Tibial nerve (tissue), 4 donors: ENCODE data around the gene FAN1. TPM values are rescaled to one million over a fixed set of nuclear protein-coding genes. Genes with fewer than 3 reads are reported as not detected.
A peak's percentile ranks its signal among the peaks of the same experiment; 100 is the strongest.

ENCODE experiments used
- DNase-seq, 2 donors: peaks; one replicate each; pipeline ENCODE4 v3.0.0-alpha.2; 2019; ENCODE audit warnings: low spot score in 2 of 2
- H3K27ac ChIP-seq, 4 donors: fragments of 200-600 bp; sonication (generic) in 3 of 4; one replicate each; pipeline ENCODE4 v1.5.1; 2017 to 2019; ENCODE audit warnings: mild to moderate bottlenecking in 1 of 4
- H3K27me3 ChIP-seq, 2 donors: fragments of 200-600 bp; sonication (generic) in 1 of 2; one replicate each; pipeline versions ENCODE4 v1.5.1 to v1.6.0; 2017 to 2019
- H3K36me3 ChIP-seq, 3 donors: fragments of 200-600 bp; sonication (generic); one replicate each; pipeline ENCODE4 v1.5.1; 2018 to 2019
- H3K4me1 ChIP-seq, 4 donors: fragments of 200-600 bp; sonication (generic) in 3 of 4; one replicate each; pipeline ENCODE4 v1.5.1; 2017 to 2019
- H3K4me3 ChIP-seq, 4 donors: fragments of 200-600 bp; sonication (generic) in 3 of 4; one replicate each; pipeline ENCODE4 v1.5.1; 2017 to 2019; ENCODE audit warnings: mild to moderate bottlenecking in 1 of 4, moderate library complexity in 1 of 4
- H3K9me3 ChIP-seq, 4 donors: fragments of 200-600 bp; sonication (generic) in 3 of 4; one replicate each; pipeline ENCODE4 v1.5.1; 2017 to 2019
- EP300 ChIP-seq, 2 donors: sonication (generic); formaldehyde crosslinking; IDR thresholded peaks; one replicate each; pipeline ENCODE4 v1.6.1; 2017; ENCODE audit warnings: antibody characterized with exemption in 2 of 2, mild to moderate bottlenecking in 1 of 2
- POLR2A ChIP-seq, 2 donors: fragments of 450-650 bp; IDR thresholded peaks; one replicate each; pipeline ENCODE4 v1.6.1; 2017; ENCODE audit warnings: antibody characterized with exemption in 2 of 2, mild to moderate bottlenecking in 2 of 2, moderate library complexity in 2 of 2
- WGBS, 2 donors: methylation state at CpG; one replicate each; pipeline ENCODE4 v1.1.5; 2018; 5-methylcytosine and 5-hydroxymethylcytosine counted together
- total RNA-seq, 4 donors: library from RNA; depleted of rRNA; stranded (reverse); fragments of >200 nt; gene quantifications; one replicate each; pipeline ENCODE4 v1.1.0, GENCODE V29; 2016
- TF ChIP-seq, protein P1 (sequence below), 5 experiments: fragments of 200-600 bp in 3 of 5; fragments of 450-650 bp in 2 of 5; sonication (generic) in 3 of 5; IDR thresholded peaks; one replicate each; pipeline ENCODE4 v1.5.1; 2016 to 2019; ENCODE audit warnings: antibody characterized with exemption in 5 of 5, mild to moderate bottlenecking in 3 of 5, moderate library complexity in 2 of 5

FAN1 gene
- total RNA-seq = 10 to 100 TPM; 15.9 to 24.3 (median 17.4) TPM

DNA sequence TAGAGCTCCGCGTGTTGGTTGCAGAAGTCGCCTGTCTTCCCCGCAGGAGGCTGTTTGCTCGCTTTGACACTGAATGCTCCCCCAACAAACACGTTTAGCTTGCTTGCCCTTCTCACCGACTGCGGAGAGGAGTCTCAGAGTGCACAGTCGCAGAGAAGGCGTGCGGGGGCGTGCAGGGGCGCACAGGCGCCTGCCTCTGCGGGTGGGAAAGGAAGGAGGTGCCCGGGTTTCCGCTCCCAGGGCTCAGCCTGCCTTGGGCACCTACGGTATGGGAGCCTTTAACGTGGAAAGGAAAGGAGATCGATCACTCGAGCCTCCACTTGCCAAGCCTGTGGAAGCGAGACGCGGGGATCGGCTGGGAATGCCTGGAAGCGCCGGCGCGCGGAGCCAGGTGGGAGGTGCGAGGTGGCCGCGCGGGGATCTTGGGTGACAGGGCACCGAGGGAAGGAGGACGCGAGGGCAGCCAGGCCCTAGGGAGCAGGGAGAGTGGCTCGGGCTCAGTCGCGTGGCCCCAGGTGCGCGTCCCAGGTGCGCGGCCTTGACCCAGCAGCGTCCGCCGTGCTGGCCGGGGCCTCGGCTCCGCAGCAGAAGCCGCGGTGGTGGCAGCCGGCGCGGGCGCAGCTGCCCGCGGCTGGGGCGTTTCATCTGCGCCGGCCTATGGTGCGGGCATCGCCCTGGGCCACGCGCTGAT, at the start of gene FAN1:
FAN1 (plus strand) TSS at position 419 of the 691 bp plus-strand sequence. CDS start 749 bp downstream, outside the sequence.
- peaks cover 0 to 32% (median 0%) of the 10 kb centered on the region in 4 donors for H3K4me1 ChIP-seq
- H3K9me3 ChIP-seq = no peaks in the 10 kb centered on the region
- peaks cover 0 to 16% (median 0%) of the 10 kb centered on the region in 3 donors for H3K36me3 ChIP-seq
- 1% methylated on average over 35 to 44 of the region's 65 CpGs for WGBS, 2 donors
- H3K27me3 ChIP-seq = no peaks in the 10 kb centered on the region
- peak; percentile 73 to 78 for DNase-seq
- peak within 1 kb of the TSS; percentile 55 to 88 (median 76) for H3K4me3 ChIP-seq
- H3K27ac ChIP-seq = peak within 1 kb of the TSS; percentile 4 to 91 (median 83)
- TF ChIP-seq, protein P1, sequence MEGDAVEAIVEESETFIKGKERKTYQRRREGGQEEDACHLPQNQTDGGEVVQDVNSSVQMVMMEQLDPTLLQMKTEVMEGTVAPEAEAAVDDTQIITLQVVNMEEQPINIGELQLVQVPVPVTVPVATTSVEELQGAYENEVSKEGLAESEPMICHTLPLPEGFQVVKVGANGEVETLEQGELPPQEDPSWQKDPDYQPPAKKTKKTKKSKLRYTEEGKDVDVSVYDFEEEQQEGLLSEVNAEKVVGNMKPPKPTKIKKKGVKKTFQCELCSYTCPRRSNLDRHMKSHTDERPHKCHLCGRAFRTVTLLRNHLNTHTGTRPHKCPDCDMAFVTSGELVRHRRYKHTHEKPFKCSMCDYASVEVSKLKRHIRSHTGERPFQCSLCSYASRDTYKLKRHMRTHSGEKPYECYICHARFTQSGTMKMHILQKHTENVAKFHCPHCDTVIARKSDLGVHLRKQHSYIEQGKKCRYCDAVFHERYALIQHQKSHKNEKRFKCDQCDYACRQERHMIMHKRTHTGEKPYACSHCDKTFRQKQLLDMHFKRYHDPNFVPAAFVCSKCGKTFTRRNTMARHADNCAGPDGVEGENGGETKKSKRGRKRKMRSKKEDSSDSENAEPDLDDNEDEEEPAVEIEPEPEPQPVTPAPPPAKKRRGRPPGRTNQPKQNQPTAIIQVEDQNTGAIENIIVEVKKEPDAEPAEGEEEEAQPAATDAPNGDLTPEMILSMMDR (IDR thresholded peaks at IDR 0.05) = peak in 1 of 5 experiments; percentile 45
- TF ChIP-seq EP300 (IDR thresholded peaks at IDR 0.05) (peak in 1 of 2 donors; percentile 92), POLR2A (IDR thresholded peaks at IDR 0.05) (peak in 1 of 2 donors; percentile 55)

DNA sequence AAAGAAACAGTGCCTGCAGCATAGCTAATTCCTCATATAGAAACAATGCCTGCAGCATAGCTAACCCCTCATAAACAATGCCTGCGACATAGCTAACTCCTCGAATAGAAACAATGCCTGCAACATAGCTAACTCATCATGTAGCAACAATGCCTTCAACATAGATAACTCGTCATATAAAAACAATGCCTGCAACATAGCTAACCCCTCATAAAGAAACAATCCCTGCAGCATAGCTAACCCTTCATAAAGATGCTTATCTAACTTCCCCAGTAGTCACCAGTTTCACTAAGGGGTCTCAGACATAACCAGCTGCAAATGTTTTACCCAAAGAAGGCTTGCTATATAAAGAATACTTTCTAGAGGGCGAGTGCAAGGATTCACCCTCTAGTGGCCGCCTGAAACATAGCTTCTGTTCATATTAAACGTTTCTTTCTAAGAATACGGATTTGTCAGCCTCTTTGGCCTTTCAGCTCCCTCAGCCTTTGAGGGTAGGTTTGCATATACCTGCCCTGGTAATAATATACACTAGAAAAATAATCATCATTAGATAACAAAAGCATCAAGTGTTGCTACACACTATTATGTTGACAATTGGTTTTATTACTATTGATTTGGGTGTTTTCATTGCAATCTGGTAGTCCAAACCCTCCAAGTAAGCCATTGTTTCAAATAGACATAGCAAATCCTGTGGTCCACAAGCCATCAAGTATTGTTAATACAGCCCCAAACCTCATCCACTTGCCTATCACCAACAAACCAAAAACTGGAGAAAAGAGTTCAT, 44.4 kb upstream of the FAN1 start:
- Histone ChIP-seq H3K36me3 (no peaks in the 10 kb centered on the region), H3K27me3 (no peaks in the 10 kb centered on the region), H3K9me3 (peaks cover 0 to 3% (median 0%) of the 10 kb centered on the region in 4 donors), H3K4me3 (no peak overlapping the region), H3K27ac (no peak overlapping the region), H3K4me1 (no peaks in the 10 kb centered on the region)
- 17 to 20% methylated on average over 7 of the region's 7 CpGs for WGBS, 2 donors
- no peak for DNase-seq
- TF ChIP-seq, protein P1 (IDR thresholded peaks at IDR 0.05) = peak in 4 of 5 experiments; percentile 36 to 60 (median 48)
- TF ChIP-seq EP300 (IDR thresholded peaks at IDR 0.05) (no peak), POLR2A (IDR thresholded peaks at IDR 0.05) (no peak)

DNA sequence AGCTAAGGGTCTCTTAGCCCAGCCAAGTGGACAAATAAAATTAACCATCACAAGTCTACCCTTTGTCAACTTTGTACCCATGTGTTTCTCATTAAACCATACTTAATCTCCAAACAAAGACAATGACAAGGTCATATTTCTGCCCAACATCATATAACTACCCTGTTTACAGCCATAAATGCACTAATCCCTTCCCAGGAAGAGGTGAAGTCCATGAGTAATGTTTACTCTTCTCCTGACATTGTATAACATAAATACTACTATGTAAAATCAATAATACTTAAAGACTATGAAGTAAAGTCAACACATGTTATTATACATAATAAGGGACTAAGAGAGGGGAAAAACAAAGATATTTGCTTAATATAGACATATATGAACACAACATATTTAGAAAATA, 38.5 kb upstream of the FAN1 start:
- TF ChIP-seq EP300 (IDR thresholded peaks at IDR 0.05) = no peak
- TF ChIP-seq, protein P1 (IDR thresholded peaks at IDR 0.05) = no peak
- DNase-seq = no peak

DNA sequence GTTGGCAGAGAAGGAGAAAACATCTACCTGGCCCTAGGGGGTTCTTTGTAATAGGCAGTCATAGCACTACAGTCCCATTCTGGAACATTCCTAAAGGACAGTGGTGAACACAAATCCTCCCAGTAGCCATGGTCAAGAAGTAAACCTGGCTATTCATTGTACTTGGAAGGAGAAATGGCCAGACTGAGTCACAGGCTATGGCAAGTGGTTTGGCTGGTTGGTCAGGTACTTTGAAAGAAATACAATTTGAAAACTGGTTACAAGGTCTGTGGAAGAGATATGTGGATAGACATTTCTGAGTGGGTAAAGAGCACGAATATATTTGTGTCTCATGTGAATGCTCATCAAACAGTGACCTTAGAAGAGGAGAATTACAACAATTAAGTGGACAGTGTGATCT, 33.0 kb upstream of the FAN1 start:
- Histone ChIP-seq H3K36me3 (no peaks in the 10 kb centered on the region), H3K4me1 (no peaks in the 10 kb centered on the region), H3K9me3 (no peaks in the 10 kb centered on the region), H3K4me3 (no peak overlapping the region), H3K27me3 (no peaks in the 10 kb centered on the region), H3K27ac (no peak overlapping the region)
- TF ChIP-seq, protein P1 (IDR thresholded peaks at IDR 0.05) = no peak
- TF ChIP-seq POLR2A (IDR thresholded peaks at IDR 0.05) = no peak
- no peak for TF ChIP-seq EP300 (IDR thresholded peaks at IDR 0.05)
- no peak for DNase-seq
- WGBS, 2 donors = 74 to 94% methylated on average over 1 of the region's 1 CpG

More for the DNA sequence above, 38.5 kb upstream of the FAN1 start:
- Histone ChIP-seq H3K4me1 (no peaks in the 10 kb centered on the region), H3K4me3 (no peak overlapping the region), H3K9me3 (no peaks in the 10 kb centered on the region), H3K36me3 (no peaks in the 10 kb centered on the region), H3K27me3 (no peaks in the 10 kb centered on the region), H3K27ac (no peak overlapping the region)

DNA sequence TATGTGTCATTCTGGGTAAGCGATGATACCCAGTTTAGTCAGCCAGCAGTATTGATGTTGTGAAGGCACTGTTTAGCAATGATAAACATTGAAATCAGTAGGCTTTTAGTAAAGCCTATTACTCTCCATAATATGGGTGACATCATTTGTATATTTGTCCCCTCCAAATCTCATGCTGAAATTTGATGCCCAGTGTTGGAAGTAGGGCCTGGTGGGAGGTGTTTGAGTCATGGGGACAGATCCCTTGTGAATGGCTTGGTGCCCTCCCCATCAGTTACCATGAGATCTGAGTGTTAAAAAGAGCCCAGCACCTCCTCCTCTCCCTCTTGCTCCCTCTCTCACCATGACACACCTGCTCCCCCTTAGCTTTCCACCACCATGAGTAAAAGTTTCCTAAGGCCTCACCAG, 31.4 kb upstream of the FAN1 start:
- H3K4me3 ChIP-seq = no peak overlapping the region
- no peaks in the 10 kb centered on the region for H3K4me1 ChIP-seq
- H3K36me3 ChIP-seq = no peaks in the 10 kb centered on the region
- H3K27ac ChIP-seq = no peak overlapping the region
- no peak for DNase-seq
- no peaks in the 10 kb centered on the region for H3K9me3 ChIP-seq
- WGBS, 2 donors = 72 to 77% methylated on average over 1 of the region's 1 CpG
- TF ChIP-seq POLR2A (IDR thresholded peaks at IDR 0.05) = no peak
- no peak for TF ChIP-seq EP300 (IDR thresholded peaks at IDR 0.05)
- TF ChIP-seq, protein P1 (IDR thresholded peaks at IDR 0.05) = no peak
- H3K27me3 ChIP-seq = no peaks in the 10 kb centered on the region
